ENCODE measurements around the gene NCOA1. TPM values are rescaled to one million over a fixed set of nuclear protein-coding genes. Genes with fewer than 3 reads are reported as not detected.

The NCOA1 gene
- total and polyA plus RNA-seq, 7 experiments from 2014 or later: 13.2 to 72.8 (median 43.0) TPM

GRCh38 chr2:24491542-24492420, 727 bp downstream of the NCOA1 start:
- Histone ChIP-seq H3K27me3 (ENCODE audit: control insufficient read depth in 2 of 2, insufficient read depth in 2 of 2, low read length in 2 of 2) (no peaks in the 10 kb centered on the region), H3K27ac (ENCODE audit: low read depth, low read length) (peak overlapping the region; percentile 75), H3K4me1 (ENCODE audit: control insufficient read depth in 2 of 2, insufficient read depth in 2 of 2, low read length in 2 of 2) (peaks cover 26 to 49% of the 10 kb centered on the region in 2 donors), H3K9me3 (ENCODE audit: control insufficient read depth in 2 of 3, low read length in 3 of 3) (no peaks in the 10 kb centered on the region), H3K4me3 (ENCODE audit: low read length) (peak overlapping the region; percentile 46), H3K36me3 (ENCODE audit: control insufficient read depth in 2 of 3, insufficient read depth in 3 of 3, low read length in 3 of 3) (no peaks in the 10 kb centered on the region)
- H3K36me3 Mint-ChIP-seq: peaks cover 0 to 5% (median 0%) of the 10 kb centered on the region in 5 donors
- H3K4me3 Mint-ChIP-seq: peak overlapping the region; percentile 73 to 93 (median 84)
- peaks cover 49 to 69% (median 66%) of the 10 kb centered on the region in 7 donors for H3K4me1 Mint-ChIP-seq
- CTCF ChIA-PET: interaction anchor here (0.7 kb wide), 1 partner anchor 25 kb away, joined by 3 read pairs; no protein-coding TSS in a partner anchor
- peaks cover 0 to 11% (median 0%) of the 10 kb centered on the region in 5 donors for H3K27me3 Mint-ChIP-seq
- peak; percentile 50 for ATAC-seq
- peak overlapping the region; percentile 29 to 87 (median 77) for H3K27ac Mint-ChIP-seq
- intact Hi-C loops (cut with micrococcal nuclease): loop anchor here (1.0 to 5.0 kb wide), 11 partner anchors 79 to 1386 kb away; partner anchors contain the start of genes ATAD2B (in 2 of the 2), ASXL2 (in 1 of the 2), DTNB (in 1 of the 2) and EFR3B (in 1 of the 2)
- H3K9me3 Mint-ChIP-seq: peaks cover 0 to 2% (median 0%) of the 10 kb centered on the region in 11 donors
- POLR2A ChIA-PET: interaction anchor here (0.5 to 1.9 kb wide), 6 partner anchors 9 to 301 kb away, joined by 3 to 7 read pairs (median 4); partner anchors contain the start of genes CENPO and PTRHD1
- DNase-seq: peak; percentile 43 to 78 (median 66)

- DNase-seq (peak in 4 of 9 donors; percentile 8 to 20 (median 12)), ATAC-seq (no peak)
- Histone ChIP-seq H3K27me3 (ENCODE audit: control insufficient read depth in 2 of 2, insufficient read depth in 2 of 2, low read length in 2 of 2) (no peaks in the 10 kb centered on the region), H3K27ac (ENCODE audit: low read depth, low read length) (peak overlapping the region; percentile 75), H3K9me3 (ENCODE audit: control insufficient read depth in 2 of 3, low read length in 3 of 3) (no peaks in the 10 kb centered on the region), H3K4me1 (ENCODE audit: control insufficient read depth in 2 of 2, insufficient read depth in 2 of 2, low read length in 2 of 2) (peaks cover 26 to 51% of the 10 kb centered on the region in 2 donors), H3K4me3 (ENCODE audit: low read length) (peak overlapping the region; percentile 46), H3K36me3 (ENCODE audit: control insufficient read depth in 2 of 3, insufficient read depth in 3 of 3, low read length in 3 of 3) (no peaks in the 10 kb centered on the region)
- H3K4me3 Mint-ChIP-seq: peak overlapping the region; percentile 73 to 93 (median 84)
- peaks cover 0 to 2% (median 0%) of the 10 kb centered on the region in 11 donors for H3K9me3 Mint-ChIP-seq
- intact Hi-C loops (cut with micrococcal nuclease): loop anchor here (5.0 kb wide), 5 partner anchors 80 to 1385 kb away; partner anchors contain the start of genes ASXL2 (in 1 of the 2), ATAD2B (in 1 of the 2) and EFR3B (in 1 of the 2)
- ChIA-PET CTCF (no interaction called here), POLR2A (interaction anchor here (0.5 to 1.9 kb wide), 3 partner anchors 8 to 822 kb away, joined by 4 to 7 read pairs (median 4); no protein-coding TSS in a partner anchor)
- H3K27ac Mint-ChIP-seq: peak overlapping the region; percentile 15 to 87 (median 71)
- peaks cover 0 to 11% (median 0%) of the 10 kb centered on the region in 5 donors for H3K27me3 Mint-ChIP-seq
- H3K36me3 Mint-ChIP-seq: peaks cover 0 to 5% (median 0%) of the 10 kb centered on the region in 5 donors
- peaks cover 49 to 76% (median 73%) of the 10 kb centered on the region in 7 donors for H3K4me1 Mint-ChIP-seq
Observed at GRCh38 chr2:24492421-24493279, 1.6 kb downstream of the NCOA1 start.

- Histone ChIP-seq H3K4me3 (ENCODE audit: low read length) (no peak overlapping the region), H3K27me3 (ENCODE audit: control insufficient read depth in 2 of 2, insufficient read depth in 2 of 2, low read length in 2 of 2) (no peaks in the 10 kb centered on the region), H3K9me3 (ENCODE audit: control insufficient read depth in 2 of 3, low read length in 3 of 3) (no peaks in the 10 kb centered on the region), H3K36me3 (ENCODE audit: control insufficient read depth in 2 of 3, insufficient read depth in 3 of 3, low read length in 3 of 3) (no peaks in the 10 kb centered on the region), H3K4me1 (ENCODE audit: control insufficient read depth in 2 of 2, insufficient read depth in 2 of 2, low read length in 2 of 2) (peaks cover 26 to 51% of the 10 kb centered on the region in 2 donors), H3K27ac (ENCODE audit: low read depth, low read length) (no peak overlapping the region)
- POLR2A ChIA-PET: no interaction called here
- Mint-ChIP-seq H3K27ac (peak overlapping the region in 6 of 9 donors; percentile 28 to 87 (median 44)), H3K4me3 (peak overlapping the region in 9 of 10 donors; percentile 32 to 93 (median 83)), H3K9me3 (peaks cover 0 to 2% (median 0%) of the 10 kb centered on the region in 11 donors), H3K4me1 (peaks cover 51 to 83% (median 79%) of the 10 kb centered on the region in 7 donors), H3K36me3 (peaks cover 0 to 5% (median 0%) of the 10 kb centered on the region in 5 donors), H3K27me3 (peaks cover 0 to 11% (median 0%) of the 10 kb centered on the region in 5 donors)
- ATAC-seq (no peak), DNase-seq (peak in 1 of 9 donors; percentile 2)
- CTCF ChIA-PET: interaction anchor here (0.6 kb wide), 1 partner anchor 76 kb away, joined by 4 read pairs; no protein-coding TSS in a partner anchor
- intact Hi-C loops (cut with micrococcal nuclease): loop anchor here (5.0 kb wide), 5 partner anchors 81 to 1384 kb away; partner anchors contain the start of genes ASXL2 (in 1 of the 2), ATAD2B (in 1 of the 2) and EFR3B (in 1 of the 2)
Observed at GRCh38 chr2:24493713-24494112, 2.7 kb downstream of the NCOA1 start.

GRCh38 chr2:24494410-24494809, 3.4 kb downstream of the NCOA1 start:
- Histone ChIP-seq H3K4me1 (ENCODE audit: control insufficient read depth in 2 of 2, insufficient read depth in 2 of 2, low read length in 2 of 2) (peaks cover 25 to 48% of the 10 kb centered on the region in 2 donors), H3K9me3 (ENCODE audit: control insufficient read depth in 2 of 3, low read length in 3 of 3) (no peaks in the 10 kb centered on the region), H3K4me3 (ENCODE audit: low read length) (no peak overlapping the region), H3K36me3 (ENCODE audit: control insufficient read depth in 2 of 3, insufficient read depth in 3 of 3, low read length in 3 of 3) (no peaks in the 10 kb centered on the region), H3K27me3 (ENCODE audit: control insufficient read depth in 2 of 2, insufficient read depth in 2 of 2, low read length in 2 of 2) (no peaks in the 10 kb centered on the region), H3K27ac (ENCODE audit: low read depth, low read length) (no peak overlapping the region)
- ATAC-seq: no peak
- H3K27ac Mint-ChIP-seq: peak overlapping the region in 2 of 9 donors; percentile 29 to 35
- H3K4me1 Mint-ChIP-seq: peaks cover 48 to 83% (median 79%) of the 10 kb centered on the region in 7 donors
- ChIA-PET CTCF (interaction anchor here (0.6 kb wide), 1 partner anchor 142 kb away, joined by 3 read pairs; no protein-coding TSS in a partner anchor), POLR2A (interaction anchor here (0.9 kb wide), 1 partner anchor 26 kb away, joined by 3 read pairs; no protein-coding TSS in a partner anchor)
- peaks cover 0 to 11% (median 0%) of the 10 kb centered on the region in 5 donors for H3K27me3 Mint-ChIP-seq
- no peak for DNase-seq
- H3K36me3 Mint-ChIP-seq: peaks cover 0 to 5% (median 0%) of the 10 kb centered on the region in 5 donors
- H3K9me3 Mint-ChIP-seq: peaks cover 0 to 2% (median 0%) of the 10 kb centered on the region in 11 donors
- H3K4me3 Mint-ChIP-seq: peak overlapping the region in 2 of 10 donors; percentile 73 to 83
- intact Hi-C loops (cut with micrococcal nuclease): loop anchor here (5.0 kb wide), 5 partner anchors 82 to 1383 kb away; partner anchors contain the start of genes ASXL2 (in 1 of the 2), ATAD2B (in 1 of the 2) and EFR3B (in 1 of the 2)

GRCh38 chr2:24495451-24495850, 4.4 kb downstream of the NCOA1 start:
- peaks cover 0 to 5% (median 0%) of the 10 kb centered on the region in 5 donors for H3K36me3 Mint-ChIP-seq
- H3K27me3 Mint-ChIP-seq: peaks cover 0 to 11% (median 0%) of the 10 kb centered on the region in 5 donors
- POLR2A ChIA-PET: interaction anchor here (0.9 to 1.4 kb wide), 2 partner anchors 9 to 25 kb away, joined by 3 read pairs; no protein-coding TSS in a partner anchor
- H3K4me1 Mint-ChIP-seq: peaks cover 37 to 82% (median 77%) of the 10 kb centered on the region in 7 donors
- CTCF ChIA-PET: no interaction called here
- ATAC-seq (no peak), DNase-seq (no peak)
- no peaks in the 10 kb centered on the region for H3K9me3 ChIP-seq (ENCODE audit: control insufficient read depth in 2 of 3, low read length in 3 of 3)
- H3K27ac ChIP-seq (ENCODE audit: low read depth, low read length): no peak overlapping the region
- H3K9me3 Mint-ChIP-seq: no peaks in the 10 kb centered on the region
- no peak overlapping the region for H3K27ac Mint-ChIP-seq
- no peaks in the 10 kb centered on the region for H3K27me3 ChIP-seq (ENCODE audit: control insufficient read depth in 2 of 2, insufficient read depth in 2 of 2, low read length in 2 of 2)
- peak overlapping the region in 1 of 10 donors; percentile 47 for H3K4me3 Mint-ChIP-seq
- H3K4me3 ChIP-seq (ENCODE audit: low read length): no peak overlapping the region
- H3K4me1 ChIP-seq (ENCODE audit: control insufficient read depth in 2 of 2, insufficient read depth in 2 of 2, low read length in 2 of 2): peaks cover 15 to 38% of the 10 kb centered on the region in 2 donors
- H3K36me3 ChIP-seq (ENCODE audit: control insufficient read depth in 2 of 3, insufficient read depth in 3 of 3, low read length in 3 of 3): no peaks in the 10 kb centered on the region
- intact Hi-C loops (cut with micrococcal nuclease): no loop called here

Data from naive thymus-derived CD4-positive, alpha-beta T cell (primary cell).